HL-60 (cell line): Measurements from ENCODE around the gene GNLY.

ENCODE experiments used
- DNase-seq, 2 experiments: peaks; one replicate each; pipeline ENCODE4 v3.0.0-alpha.2; 2010 to 2020; ENCODE audit warnings: low read depth in 1 of 2, low spot score in 1 of 2
- H3K27ac ChIP-seq: fragments of 250-450 bp; sonication (Bioruptor Pico); replicated peaks from 2 replicates; pipeline ENCODE4 v1.5.1; 2020; ENCODE audit warnings: mild to moderate bottlenecking, moderate library complexity
- H3K27me3 ChIP-seq: fragments of 250-450 bp; sonication (Bioruptor Pico); 2 replicates; pipeline ENCODE4 v1.5.1; 2021; ENCODE audit warnings: mild to moderate bottlenecking, moderate library complexity; ENCODE audit not compliant: insufficient read depth, poor library complexity, severe bottlenecking
- H3K4me3 ChIP-seq: replicated peaks from 2 replicates; pipeline ENCODE4 v1.5.1; 2011; ENCODE audit warnings: mild to moderate bottlenecking, control low read depth, low read length; ENCODE audit not compliant: insufficient read depth
- GABPA ChIP-seq: IDR thresholded peaks from 2 replicates; pipeline ENCODE4 v1.6.1; 2012; ENCODE audit warnings: low read depth
- POLR2AphosphoS5 ChIP-seq: IDR thresholded peaks from 2 replicates; pipeline ENCODE4 v1.6.1; 2012; ENCODE audit warnings: low read depth
- SPI1 ChIP-seq: IDR thresholded peaks from 2 replicates; pipeline ENCODE4 v1.6.1; 2012; ENCODE audit warnings: low read depth, mild to moderate bottlenecking, borderline replicate concordance
- TF ChIP-seq, protein P1 (sequence below): IDR thresholded peaks from 2 replicates; pipeline ENCODE4 v1.6.1; 2012; ENCODE audit warnings: low read depth; ENCODE audit not compliant: insufficient replicate concordance
- TF ChIP-seq, protein P2 (sequence below): IDR thresholded peaks from one replicate; pipeline ENCODE4 v1.5.1; 2011; ENCODE audit warnings: low read length, control low read depth, inconsistent platforms; ENCODE audit not compliant: insufficient read depth

GNLY gene

DNA sequence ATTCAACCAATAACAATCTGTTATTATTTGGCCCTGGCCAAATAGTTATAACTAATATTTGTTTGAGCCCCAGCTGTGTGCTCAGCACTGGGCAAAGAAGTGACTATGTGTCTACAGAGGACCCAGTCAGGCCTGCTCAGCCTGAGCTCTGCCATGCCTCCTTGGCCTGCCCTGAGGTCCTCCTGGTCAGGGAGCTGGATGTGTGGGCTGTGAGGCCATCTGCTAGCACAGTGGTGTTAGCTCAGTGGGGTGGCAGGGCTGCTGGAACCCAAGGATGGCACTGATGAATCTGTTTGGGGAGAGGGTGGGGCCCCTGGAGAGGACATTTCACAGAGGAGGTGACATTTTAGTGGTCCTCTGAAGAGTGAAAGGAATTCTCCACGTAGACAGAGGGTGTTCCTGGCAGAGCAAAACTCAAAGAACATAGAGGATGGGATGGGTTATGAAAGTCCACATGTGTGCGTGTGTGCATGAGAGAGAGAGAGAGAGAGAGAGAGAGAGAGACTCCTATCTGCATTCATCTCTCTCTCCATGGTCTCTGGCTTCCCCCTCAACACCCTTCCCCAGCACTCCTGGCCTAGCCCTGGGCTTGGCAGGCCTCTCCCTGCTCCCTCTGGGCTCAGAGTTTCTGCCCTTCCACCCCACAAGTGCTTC is 38.4 kb downstream of the GNLY start:
- no peaks in the 10 kb centered on the region for H3K27me3 ChIP-seq
- TF ChIP-seq GABPA (no peak), POLR2AphosphoS5 (no peak), SPI1 (no peak)
- TF ChIP-seq, protein P1, sequence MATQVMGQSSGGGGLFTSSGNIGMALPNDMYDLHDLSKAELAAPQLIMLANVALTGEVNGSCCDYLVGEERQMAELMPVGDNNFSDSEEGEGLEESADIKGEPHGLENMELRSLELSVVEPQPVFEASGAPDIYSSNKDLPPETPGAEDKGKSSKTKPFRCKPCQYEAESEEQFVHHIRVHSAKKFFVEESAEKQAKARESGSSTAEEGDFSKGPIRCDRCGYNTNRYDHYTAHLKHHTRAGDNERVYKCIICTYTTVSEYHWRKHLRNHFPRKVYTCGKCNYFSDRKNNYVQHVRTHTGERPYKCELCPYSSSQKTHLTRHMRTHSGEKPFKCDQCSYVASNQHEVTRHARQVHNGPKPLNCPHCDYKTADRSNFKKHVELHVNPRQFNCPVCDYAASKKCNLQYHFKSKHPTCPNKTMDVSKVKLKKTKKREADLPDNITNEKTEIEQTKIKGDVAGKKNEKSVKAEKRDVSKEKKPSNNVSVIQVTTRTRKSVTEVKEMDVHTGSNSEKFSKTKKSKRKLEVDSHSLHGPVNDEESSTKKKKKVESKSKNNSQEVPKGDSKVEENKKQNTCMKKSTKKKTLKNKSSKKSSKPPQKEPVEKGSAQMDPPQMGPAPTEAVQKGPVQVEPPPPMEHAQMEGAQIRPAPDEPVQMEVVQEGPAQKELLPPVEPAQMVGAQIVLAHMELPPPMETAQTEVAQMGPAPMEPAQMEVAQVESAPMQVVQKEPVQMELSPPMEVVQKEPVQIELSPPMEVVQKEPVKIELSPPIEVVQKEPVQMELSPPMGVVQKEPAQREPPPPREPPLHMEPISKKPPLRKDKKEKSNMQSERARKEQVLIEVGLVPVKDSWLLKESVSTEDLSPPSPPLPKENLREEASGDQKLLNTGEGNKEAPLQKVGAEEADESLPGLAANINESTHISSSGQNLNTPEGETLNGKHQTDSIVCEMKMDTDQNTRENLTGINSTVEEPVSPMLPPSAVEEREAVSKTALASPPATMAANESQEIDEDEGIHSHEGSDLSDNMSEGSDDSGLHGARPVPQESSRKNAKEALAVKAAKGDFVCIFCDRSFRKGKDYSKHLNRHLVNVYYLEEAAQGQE: no peak
- TF ChIP-seq, protein P2, sequence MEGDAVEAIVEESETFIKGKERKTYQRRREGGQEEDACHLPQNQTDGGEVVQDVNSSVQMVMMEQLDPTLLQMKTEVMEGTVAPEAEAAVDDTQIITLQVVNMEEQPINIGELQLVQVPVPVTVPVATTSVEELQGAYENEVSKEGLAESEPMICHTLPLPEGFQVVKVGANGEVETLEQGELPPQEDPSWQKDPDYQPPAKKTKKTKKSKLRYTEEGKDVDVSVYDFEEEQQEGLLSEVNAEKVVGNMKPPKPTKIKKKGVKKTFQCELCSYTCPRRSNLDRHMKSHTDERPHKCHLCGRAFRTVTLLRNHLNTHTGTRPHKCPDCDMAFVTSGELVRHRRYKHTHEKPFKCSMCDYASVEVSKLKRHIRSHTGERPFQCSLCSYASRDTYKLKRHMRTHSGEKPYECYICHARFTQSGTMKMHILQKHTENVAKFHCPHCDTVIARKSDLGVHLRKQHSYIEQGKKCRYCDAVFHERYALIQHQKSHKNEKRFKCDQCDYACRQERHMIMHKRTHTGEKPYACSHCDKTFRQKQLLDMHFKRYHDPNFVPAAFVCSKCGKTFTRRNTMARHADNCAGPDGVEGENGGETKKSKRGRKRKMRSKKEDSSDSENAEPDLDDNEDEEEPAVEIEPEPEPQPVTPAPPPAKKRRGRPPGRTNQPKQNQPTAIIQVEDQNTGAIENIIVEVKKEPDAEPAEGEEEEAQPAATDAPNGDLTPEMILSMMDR: no peak

DNA sequence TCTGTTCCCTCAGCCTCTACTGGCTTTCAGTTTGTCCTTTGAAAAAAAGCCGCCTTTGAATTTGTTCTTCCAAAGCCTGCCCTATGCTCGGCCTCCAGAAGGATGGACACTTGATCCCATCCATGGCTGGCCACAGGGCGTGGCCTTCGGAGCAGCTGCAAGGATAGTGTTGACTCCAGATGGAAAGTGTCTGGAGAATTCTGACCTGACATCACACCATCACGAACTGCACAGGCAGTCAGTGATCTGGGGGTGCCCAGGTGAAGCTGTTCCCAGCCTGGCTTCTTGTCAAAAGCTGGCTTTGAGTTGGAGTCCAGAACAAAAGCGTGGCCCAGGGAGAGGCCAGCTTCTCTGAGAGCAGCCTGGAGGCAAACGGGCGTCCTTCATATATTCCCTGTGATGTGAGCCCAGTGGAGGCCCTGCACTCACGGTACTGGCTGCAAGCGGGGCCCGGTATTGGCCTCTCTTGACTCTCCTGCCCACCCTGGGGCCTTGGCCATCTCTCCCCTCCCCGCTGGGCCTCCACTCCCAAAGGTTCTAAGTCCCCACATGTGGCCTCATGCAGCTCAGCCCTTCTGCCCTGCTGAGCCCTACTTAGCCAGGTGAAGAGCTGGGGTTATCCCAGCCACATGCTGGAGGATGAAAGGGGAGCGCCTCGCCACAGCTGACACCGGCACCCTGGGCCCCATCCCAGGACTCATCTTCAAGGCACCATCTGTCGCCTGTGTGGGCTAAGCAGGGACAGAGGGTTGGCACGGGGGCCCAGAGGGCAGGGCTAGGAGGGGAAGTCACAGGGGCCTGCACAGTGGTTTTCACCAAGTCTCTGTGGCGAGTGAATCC is 39.2 kb downstream of the GNLY start:
- Histone ChIP-seq H3K27ac (no peak overlapping the region), H3K4me3 (no peak overlapping the region), H3K27me3 (no peaks in the 10 kb centered on the region)
- no peak for DNase-seq
- TF ChIP-seq GABPA: no peak
- TF ChIP-seq POLR2AphosphoS5: no peak
- TF ChIP-seq, protein P1: no peak
- TF ChIP-seq, protein P2: no peak
- no peak for TF ChIP-seq SPI1

More for the DNA sequence above, 38.4 kb downstream of the GNLY start:
- DNase-seq: no peak
- Histone ChIP-seq H3K27ac (no peak overlapping the region), H3K4me3 (no peak overlapping the region)

DNA sequence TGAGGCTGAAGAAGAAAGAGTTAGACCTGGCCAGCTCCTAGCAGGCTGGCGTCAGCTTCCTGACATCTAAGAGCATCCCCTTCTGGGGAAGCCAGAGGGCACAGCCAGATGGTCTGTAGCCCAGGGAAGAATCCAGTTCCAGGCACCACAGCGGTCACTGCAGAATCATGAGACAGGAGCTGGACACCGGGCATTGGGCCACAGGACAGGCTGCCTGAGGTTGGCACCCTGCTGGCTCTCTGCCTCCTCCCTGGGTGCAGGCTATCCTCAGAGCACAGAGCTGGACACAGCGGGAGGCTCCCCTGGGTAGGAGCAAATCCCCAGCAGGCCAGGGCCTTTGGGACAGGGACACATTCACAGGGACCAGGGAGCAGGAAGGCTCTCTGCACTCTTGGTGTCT is 39.9 kb downstream of the GNLY start:
- TF ChIP-seq, protein P1: no peak
- TF ChIP-seq POLR2AphosphoS5: no peak
- TF ChIP-seq GABPA: no peak
- no peak for TF ChIP-seq SPI1
- TF ChIP-seq, protein P2: no peak
- Histone ChIP-seq H3K27ac (no peak overlapping the region), H3K27me3 (no peaks in the 10 kb centered on the region), H3K4me3 (no peak overlapping the region)
- no peak for DNase-seq
